Cardiac muscle cell (in vitro differentiated cells and primary cell): ENCODE data around the gene ACOXL. TPM values are rescaled to one million over a fixed set of nuclear protein-coding genes. Genes with fewer than 3 reads are reported as not detected.
"Not testable (repeated sequence)": the region's sequence is repeated elsewhere in the genome, so short reads cannot be mapped to it uniquely, and the experiment has no call there.

ENCODE experiments used
- DNase-seq, 2 donors: peaks; one replicate each; pipeline versions ENCODE4 v3.0.0 to v3.0.0-alpha.2; 2010 to 2017; ENCODE audit warnings: low read depth in 1 of 2, low spot score in 1 of 2
- H3K27ac ChIP-seq: fragments of 200-600 bp; sonication (generic); 2 replicates; pipeline ENCODE4 v1.5.1; 2016
- H3K27me3 ChIP-seq: fragments of 200-600 bp; sonication (generic); 2 replicates; pipeline ENCODE4 v1.6.0; 2016; ENCODE audit warnings: control low read depth
- H3K36me3 ChIP-seq: fragments of 200-600 bp; sonication (generic); 2 replicates; pipeline ENCODE4 v1.5.1; 2016; ENCODE audit warnings: control low read depth
- H3K4me1 ChIP-seq: fragments of 200-600 bp; sonication (generic); 2 replicates; pipeline ENCODE4 v1.8.1; 2017; ENCODE audit warnings: low read depth, mild to moderate bottlenecking, mixed run types
- H3K4me3 ChIP-seq: fragments of 200-600 bp; sonication (generic); 2 replicates; pipeline ENCODE4 v1.5.1; 2016; ENCODE audit warnings: mild to moderate bottlenecking
- H3K9me3 ChIP-seq: fragments of 200-600 bp; sonication (generic); 2 replicates; pipeline ENCODE4 v1.5.1; 2017; ENCODE audit warnings: low read depth, mild to moderate bottlenecking, control low read depth
- polyA plus RNA-seq: library from polyadenylated mRNA; unstranded; fragments of >200 nt; fragmentation: Nextera tagmentation; extraction: Ambion mirVana; gene quantifications from 2 replicates; pipeline ENCODE4 v1.2.1, GENCODE V29; 2016
- total RNA-seq: library from RNA; depleted of rRNA; stranded (reverse); fragments of >200 nt; gene quantifications from 2 replicates; pipeline ENCODE4 v1.2.3, GENCODE V29; 2016
- TF ChIP-seq, protein P1 (sequence below): IDR thresholded peaks from 2 replicates; pipeline ENCODE4 v1.5.1; 2012; ENCODE audit warnings: low read depth, mild to moderate bottlenecking, low read length

The ACOXL gene
- total and polyA plus RNA-seq, 2 experiments from 2014 or later: 0.89 to 2.4 TPM

- TF ChIP-seq, protein P1, sequence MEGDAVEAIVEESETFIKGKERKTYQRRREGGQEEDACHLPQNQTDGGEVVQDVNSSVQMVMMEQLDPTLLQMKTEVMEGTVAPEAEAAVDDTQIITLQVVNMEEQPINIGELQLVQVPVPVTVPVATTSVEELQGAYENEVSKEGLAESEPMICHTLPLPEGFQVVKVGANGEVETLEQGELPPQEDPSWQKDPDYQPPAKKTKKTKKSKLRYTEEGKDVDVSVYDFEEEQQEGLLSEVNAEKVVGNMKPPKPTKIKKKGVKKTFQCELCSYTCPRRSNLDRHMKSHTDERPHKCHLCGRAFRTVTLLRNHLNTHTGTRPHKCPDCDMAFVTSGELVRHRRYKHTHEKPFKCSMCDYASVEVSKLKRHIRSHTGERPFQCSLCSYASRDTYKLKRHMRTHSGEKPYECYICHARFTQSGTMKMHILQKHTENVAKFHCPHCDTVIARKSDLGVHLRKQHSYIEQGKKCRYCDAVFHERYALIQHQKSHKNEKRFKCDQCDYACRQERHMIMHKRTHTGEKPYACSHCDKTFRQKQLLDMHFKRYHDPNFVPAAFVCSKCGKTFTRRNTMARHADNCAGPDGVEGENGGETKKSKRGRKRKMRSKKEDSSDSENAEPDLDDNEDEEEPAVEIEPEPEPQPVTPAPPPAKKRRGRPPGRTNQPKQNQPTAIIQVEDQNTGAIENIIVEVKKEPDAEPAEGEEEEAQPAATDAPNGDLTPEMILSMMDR: no peak
- Histone ChIP-seq H3K27ac (no peak overlapping the region), H3K4me1 (no peaks in the 10 kb centered on the region), H3K9me3 (no peaks in the 10 kb centered on the region), H3K4me3 (no peak overlapping the region), H3K27me3 (no peaks in the 10 kb centered on the region), H3K36me3 (no peaks in the 10 kb centered on the region)
- DNase-seq: no peak
Observed at GRCh38 chr2:111066062-111066593, 333.8 kb downstream of the ACOXL start.

DNA sequence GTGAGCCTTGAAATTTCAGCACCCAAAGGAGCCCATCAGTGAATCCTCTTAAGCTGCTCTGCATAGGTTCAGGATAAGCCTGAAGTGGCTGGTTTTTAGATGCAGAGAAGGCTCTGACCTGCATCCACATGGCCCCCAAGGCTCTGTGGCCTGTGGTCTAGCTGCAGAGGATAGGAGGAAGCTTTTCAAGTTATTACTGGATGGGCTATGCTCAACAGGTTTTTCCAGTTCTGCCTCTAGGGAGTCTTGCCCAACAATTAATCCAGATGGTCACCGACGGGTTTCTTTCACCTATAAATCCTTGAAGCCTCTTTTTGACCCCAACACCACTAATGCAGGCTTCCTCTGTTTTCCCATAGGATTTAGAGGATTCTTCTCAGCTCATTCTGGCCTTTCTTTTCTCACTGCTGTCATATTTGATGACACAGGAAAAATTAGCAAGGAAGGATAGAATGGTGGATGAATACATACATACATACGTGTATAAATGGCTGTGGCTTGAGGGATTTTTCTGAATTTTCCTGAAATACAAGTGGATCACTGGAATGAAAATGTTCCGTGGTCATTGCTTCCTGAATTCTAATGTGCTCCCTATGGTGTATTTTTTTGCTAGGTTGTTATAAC, 336.2 kb downstream of the ACOXL start:
- Histone ChIP-seq H3K36me3 (no peaks in the 10 kb centered on the region), H3K27me3 (no peaks in the 10 kb centered on the region), H3K27ac (no peak overlapping the region), H3K9me3 (no peaks in the 10 kb centered on the region), H3K4me3 (no peak overlapping the region), H3K4me1 (no peaks in the 10 kb centered on the region)
- TF ChIP-seq, protein P1: no peak
- no peak for DNase-seq

- H3K9me3 ChIP-seq: no peaks in the 10 kb centered on the region
- DNase-seq: no peak
- H3K4me3 ChIP-seq: no peak overlapping the region
- no peak overlapping the region for H3K27ac ChIP-seq
- no peaks in the 10 kb centered on the region for H3K4me1 ChIP-seq
- TF ChIP-seq, protein P1: peak; percentile 4
- H3K27me3 ChIP-seq: no peaks in the 10 kb centered on the region
- H3K36me3 ChIP-seq: no peaks in the 10 kb centered on the region
Observed at GRCh38 chr2:111069722-111070121, 337.3 kb downstream of the ACOXL start.

- H3K4me1 ChIP-seq: no peaks in the 10 kb centered on the region
- TF ChIP-seq, protein P1: no peak
- no peak overlapping the region for H3K4me3 ChIP-seq
- DNase-seq: peak in 1 of 2 donors; percentile 88
- no peaks in the 10 kb centered on the region for H3K36me3 ChIP-seq
- no peaks in the 10 kb centered on the region for H3K9me3 ChIP-seq
- no peaks in the 10 kb centered on the region for H3K27me3 ChIP-seq
- H3K27ac ChIP-seq: no peak overlapping the region
Observed at GRCh38 chr2:111071600-111072171, 339.3 kb downstream of the ACOXL start.

GRCh38 chr2:111072220-111072871, 340.0 kb downstream of the ACOXL start:
- Histone ChIP-seq H3K36me3 (no peaks in the 10 kb centered on the region), H3K9me3 (no peaks in the 10 kb centered on the region), H3K27ac (no peak overlapping the region), H3K4me3 (no peak overlapping the region), H3K27me3 (no peaks in the 10 kb centered on the region), H3K4me1 (no peaks in the 10 kb centered on the region)
- DNase-seq: peak in 1 of 2 donors; percentile 85
- TF ChIP-seq, protein P1: no peak

- H3K27me3 ChIP-seq, H3K4me3 ChIP-seq: not testable (repeated sequence)
Observed at GRCh38 chr2:111082659-111083058, 350.3 kb downstream of the ACOXL start.

More at GRCh38 chr2:111082659-111083058, 350.3 kb downstream of the ACOXL start:
- H3K4me1 ChIP-seq, H3K27ac ChIP-seq, H3K9me3 ChIP-seq, H3K36me3 ChIP-seq, DNase-seq: not testable (repeated sequence)
